ENCODE data around the gene USP31. TPM values are rescaled to one million over a fixed set of nuclear protein-coding genes. Genes with fewer than 3 reads are reported as not detected.

Gene USP31
- total and polyA plus RNA-seq, 2 donors (not counting 1 experiment from before 2014, with no cell fraction given), result 1.6 to 6.7 TPM

GRCh38 chr16:23082161-23082788, 67.0 kb downstream of the USP31 start:
- POLR2A ChIA-PET, result interaction anchor here (0.7 kb wide), 2 partner anchors 905 to 1513 kb away, joined by 3 read pairs; no protein-coding TSS in a partner anchor
- H3K79me2 ChIP-seq (ENCODE audit: control insufficient read depth, insufficient read depth, low read length), result no peaks in the 10 kb centered on the region

GRCh38 chr16:23081675-23082119, 67.6 kb downstream of the USP31 start:
- no peak for ATAC-seq (ENCODE audit: low read depth)

More at GRCh38 chr16:23082161-23082788, 67.0 kb downstream of the USP31 start:
- CTCF ChIA-PET, result no interaction called here
- H3K27me3 ChIP-seq (replicated peaks in 1 of 4; ENCODE audit: control extremely low read depth in 1 of 4, control insufficient read depth in 3 of 4, insufficient read depth in 4 of 4, low read length in 3 of 4), result no peaks in the 10 kb centered on the region
- no peak overlapping the region for H3K4me2 ChIP-seq (replicated peaks; ENCODE audit: low read depth, low read length, poor library complexity, severe bottlenecking)
- Mint-ChIP-seq H3K27me3 (no peaks in the 10 kb centered on the region), H3K4me1 (no peaks in the 10 kb centered on the region), H3K9me3 (ENCODE audit: insufficient read depth) (no peaks in the 10 kb centered on the region), H3K4me3 (no peak overlapping the region), H3K27ac (no peak overlapping the region)
- H3K27ac ChIP-seq (ENCODE audit: low read length in 2 of 2), result no peak overlapping the region
- TF ChIP-seq EZH2 (IDR thresholded peaks at IDR 0.05; ENCODE audit: borderline replicate concordance, insufficient read depth, low read depth, low read length, poor library complexity, severe bottlenecking), result no peak
- TF ChIP-seq, protein P1, sequence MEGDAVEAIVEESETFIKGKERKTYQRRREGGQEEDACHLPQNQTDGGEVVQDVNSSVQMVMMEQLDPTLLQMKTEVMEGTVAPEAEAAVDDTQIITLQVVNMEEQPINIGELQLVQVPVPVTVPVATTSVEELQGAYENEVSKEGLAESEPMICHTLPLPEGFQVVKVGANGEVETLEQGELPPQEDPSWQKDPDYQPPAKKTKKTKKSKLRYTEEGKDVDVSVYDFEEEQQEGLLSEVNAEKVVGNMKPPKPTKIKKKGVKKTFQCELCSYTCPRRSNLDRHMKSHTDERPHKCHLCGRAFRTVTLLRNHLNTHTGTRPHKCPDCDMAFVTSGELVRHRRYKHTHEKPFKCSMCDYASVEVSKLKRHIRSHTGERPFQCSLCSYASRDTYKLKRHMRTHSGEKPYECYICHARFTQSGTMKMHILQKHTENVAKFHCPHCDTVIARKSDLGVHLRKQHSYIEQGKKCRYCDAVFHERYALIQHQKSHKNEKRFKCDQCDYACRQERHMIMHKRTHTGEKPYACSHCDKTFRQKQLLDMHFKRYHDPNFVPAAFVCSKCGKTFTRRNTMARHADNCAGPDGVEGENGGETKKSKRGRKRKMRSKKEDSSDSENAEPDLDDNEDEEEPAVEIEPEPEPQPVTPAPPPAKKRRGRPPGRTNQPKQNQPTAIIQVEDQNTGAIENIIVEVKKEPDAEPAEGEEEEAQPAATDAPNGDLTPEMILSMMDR (IDR thresholded peaks at IDR 0.05), result no peak
- H3K9ac ChIP-seq (ENCODE audit: low read length), result no peak overlapping the region
- no peak for ATAC-seq (ENCODE audit: low read depth)
- WGBS (ENCODE audit: insufficient coverage), result 94% methylated on average over 5 of the region's 9 CpGs
- no peak overlapping the region for H3K4me3 ChIP-seq (ENCODE audit: control extremely low read depth in 1 of 5, extremely low read depth in 1 of 5, insufficient read depth in 1 of 5, low read depth in 2 of 5, low read length in 4 of 5)
- no peak overlapping the region for H2AFZ ChIP-seq (ENCODE audit: insufficient read depth, low read depth, low read length, poor library complexity, severe bottlenecking)
- peaks cover 0 to 2% of the 10 kb centered on the region in 2 experiments for H3K36me3 ChIP-seq (replicated peaks in 1 of 2; ENCODE audit: control extremely low read depth in 1 of 2, control insufficient read depth in 1 of 2, extremely low read depth in 1 of 2, insufficient read depth in 2 of 2, low read length in 1 of 2)
- no peaks in the 10 kb centered on the region for H3K4me1 ChIP-seq (ENCODE audit: control insufficient read depth in 2 of 2, insufficient read depth in 2 of 2, low read length in 2 of 2)
- H4K20me1 ChIP-seq (ENCODE audit: control insufficient read depth, insufficient read depth, low read length, poor library complexity, severe bottlenecking), result no peaks in the 10 kb centered on the region
- H3K9me3 ChIP-seq (ENCODE audit: control extremely low read depth in 1 of 3, control insufficient read depth in 2 of 3, insufficient read depth in 1 of 3, low read length in 2 of 3), result no peaks in the 10 kb centered on the region
- DNase-seq, result no peak
- intact Hi-C loops (cut with micrococcal nuclease), result no loop called here

More at GRCh38 chr16:23081675-23082119, 67.6 kb downstream of the USP31 start:
- Mint-ChIP-seq H3K4me3 (no peak overlapping the region), H3K9me3 (ENCODE audit: insufficient read depth) (no peaks in the 10 kb centered on the region), H3K27ac (no peak overlapping the region), H3K4me1 (no peaks in the 10 kb centered on the region), H3K27me3 (no peaks in the 10 kb centered on the region)
- Histone ChIP-seq H2AFZ (ENCODE audit: insufficient read depth, low read depth, low read length, poor library complexity, severe bottlenecking) (no peak overlapping the region), H3K4me1 (ENCODE audit: control insufficient read depth in 2 of 2, insufficient read depth in 2 of 2, low read length in 2 of 2) (no peaks in the 10 kb centered on the region), H3K9ac (ENCODE audit: low read length) (no peak overlapping the region), H3K4me2 (replicated peaks; ENCODE audit: low read depth, low read length, poor library complexity, severe bottlenecking) (no peak overlapping the region), H3K27me3 (replicated peaks in 1 of 4; ENCODE audit: control extremely low read depth in 1 of 4, control insufficient read depth in 3 of 4, insufficient read depth in 4 of 4, low read length in 3 of 4) (no peaks in the 10 kb centered on the region), H3K79me2 (ENCODE audit: control insufficient read depth, insufficient read depth, low read length) (no peaks in the 10 kb centered on the region), H4K20me1 (ENCODE audit: control insufficient read depth, insufficient read depth, low read length, poor library complexity, severe bottlenecking) (no peaks in the 10 kb centered on the region), H3K4me3 (ENCODE audit: control extremely low read depth in 1 of 5, extremely low read depth in 1 of 5, insufficient read depth in 1 of 5, low read depth in 2 of 5, low read length in 4 of 5) (no peak overlapping the region), H3K9me3 (ENCODE audit: control extremely low read depth in 1 of 3, control insufficient read depth in 2 of 3, insufficient read depth in 1 of 3, low read length in 2 of 3) (no peaks in the 10 kb centered on the region), H3K27ac (ENCODE audit: low read length in 2 of 2) (no peak overlapping the region), H3K36me3 (replicated peaks in 1 of 2; ENCODE audit: control extremely low read depth in 1 of 2, control insufficient read depth in 1 of 2, extremely low read depth in 1 of 2, insufficient read depth in 2 of 2, low read length in 1 of 2) (peaks cover 0 to 2% of the 10 kb centered on the region in 2 experiments)
- ChIA-PET POLR2A (no interaction called here), CTCF (no interaction called here)
- 95% methylated on average over 5 of the region's 6 CpGs for WGBS (ENCODE audit: insufficient coverage)
- intact Hi-C loops (cut with micrococcal nuclease), result no loop called here
- DNase-seq, result no peak
- TF ChIP-seq, protein P1 (IDR thresholded peaks at IDR 0.05), result no peak
- no peak for TF ChIP-seq EZH2 (IDR thresholded peaks at IDR 0.05; ENCODE audit: borderline replicate concordance, insufficient read depth, low read depth, low read length, poor library complexity, severe bottlenecking)

All from B cell (primary cell).